Cerebellar cortex (tissue), 1 donor: ENCODE results near the gene SYCP2.

ENCODE experiments used
- DNase-seq: peaks from one replicate; pipeline ENCODE4 v3.0.0-alpha.2; 2015; ENCODE audit warnings: low spot score

The SYCP2 gene

DNA sequence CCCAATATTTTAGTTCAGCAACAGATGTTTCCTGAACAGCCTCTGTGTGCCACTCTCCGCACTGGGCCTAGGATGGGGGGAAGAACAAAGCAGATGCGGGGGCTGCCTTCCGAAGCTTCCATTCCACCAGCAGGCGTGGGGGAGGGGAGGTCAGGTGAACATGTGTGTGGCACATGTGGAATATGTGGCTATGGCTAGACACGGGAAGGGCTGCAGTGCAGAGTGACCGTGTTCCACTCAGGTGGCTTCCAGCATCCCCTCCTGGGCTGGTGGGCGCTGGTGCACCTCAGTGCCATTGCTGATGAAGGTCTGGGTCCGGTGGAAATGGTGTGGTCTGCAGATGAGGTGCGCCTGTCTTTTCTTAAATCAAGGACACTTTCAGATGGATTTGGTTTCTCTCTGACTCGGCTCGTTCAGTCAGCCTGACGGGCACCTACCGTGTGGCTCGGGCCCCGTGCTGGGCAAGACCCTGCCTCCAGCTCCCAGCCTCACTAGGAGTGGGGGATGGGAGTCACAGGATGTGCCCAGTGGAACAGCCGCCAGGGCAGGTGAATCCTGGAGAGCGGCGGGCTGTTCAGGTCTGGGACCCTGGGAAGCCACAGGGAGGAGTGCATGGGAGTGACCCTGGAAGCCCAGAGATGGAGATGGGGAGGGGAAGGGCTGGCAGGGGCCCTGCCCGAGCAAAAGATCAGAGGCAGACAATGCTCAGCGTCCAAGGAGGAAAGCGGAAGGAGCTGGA lies 111.0 kb downstream of the SYCP2 start:
- no peak for DNase-seq

GRCh38 chr20:59821788-59822187 lies 111.6 kb downstream of the SYCP2 start:
- no peak for DNase-seq

DNA sequence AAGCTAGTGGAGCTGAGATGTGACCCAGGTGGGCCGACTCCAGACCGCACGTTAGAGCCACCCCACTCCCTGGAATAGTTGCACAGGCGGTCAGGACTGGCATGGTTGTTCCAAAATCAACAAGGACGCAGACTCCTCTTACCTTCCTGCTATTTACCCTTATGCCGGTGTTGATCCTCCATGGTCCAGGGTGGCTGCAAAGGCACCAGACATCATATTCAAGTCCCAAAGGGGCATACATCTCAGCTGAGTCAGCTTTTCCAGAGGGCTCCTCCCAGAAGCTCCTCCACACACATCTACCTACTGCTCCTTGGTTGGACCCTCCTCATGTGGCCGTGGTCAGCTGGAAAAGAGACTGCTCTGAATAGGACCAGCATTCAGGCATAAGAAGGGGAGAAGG lies 112.2 kb downstream of the SYCP2 start:
- DNase-seq: no peak

- DNase-seq: peak; percentile 94
Observed at GRCh38 chr20:59820204-59821041, 113.0 kb downstream of the SYCP2 start.

DNA sequence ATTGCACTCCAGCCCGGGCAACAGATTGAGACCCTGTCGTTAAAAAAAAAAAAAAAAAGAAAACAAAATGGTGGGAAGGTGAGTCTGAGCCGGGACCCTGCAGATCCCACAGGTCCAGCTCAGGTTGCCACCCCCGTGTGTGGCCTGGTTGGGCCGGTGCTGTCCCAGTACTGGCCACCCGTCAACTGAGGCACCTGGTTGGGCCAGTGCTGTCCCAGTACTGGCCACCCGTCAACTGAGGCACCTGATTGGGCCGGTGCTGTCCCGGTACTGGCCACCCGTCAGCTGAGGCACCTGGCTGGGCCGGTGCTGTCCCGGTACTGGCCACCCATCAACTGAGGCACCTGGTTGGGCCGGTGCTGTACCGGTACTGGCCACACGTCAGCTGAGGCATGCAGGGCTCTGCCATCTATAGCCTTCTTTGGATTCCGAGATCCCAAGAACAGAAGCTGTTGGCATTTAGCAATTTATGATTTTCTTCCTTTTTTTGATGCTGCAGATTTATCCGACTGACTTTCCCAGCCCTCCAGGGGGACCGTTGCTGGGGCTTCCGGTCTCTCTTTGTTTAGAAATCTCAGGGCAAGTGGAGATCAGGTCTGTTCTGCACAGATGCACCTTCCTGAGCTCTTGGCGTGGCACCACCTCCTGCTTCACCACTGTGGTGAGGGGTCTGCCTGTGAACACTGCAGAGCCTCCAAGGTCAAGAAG lies 113.8 kb downstream of the SYCP2 start:
- no peak for DNase-seq

GRCh38 chr20:59818911-59819310 lies 114.5 kb downstream of the SYCP2 start:
- no peak for DNase-seq

DNA sequence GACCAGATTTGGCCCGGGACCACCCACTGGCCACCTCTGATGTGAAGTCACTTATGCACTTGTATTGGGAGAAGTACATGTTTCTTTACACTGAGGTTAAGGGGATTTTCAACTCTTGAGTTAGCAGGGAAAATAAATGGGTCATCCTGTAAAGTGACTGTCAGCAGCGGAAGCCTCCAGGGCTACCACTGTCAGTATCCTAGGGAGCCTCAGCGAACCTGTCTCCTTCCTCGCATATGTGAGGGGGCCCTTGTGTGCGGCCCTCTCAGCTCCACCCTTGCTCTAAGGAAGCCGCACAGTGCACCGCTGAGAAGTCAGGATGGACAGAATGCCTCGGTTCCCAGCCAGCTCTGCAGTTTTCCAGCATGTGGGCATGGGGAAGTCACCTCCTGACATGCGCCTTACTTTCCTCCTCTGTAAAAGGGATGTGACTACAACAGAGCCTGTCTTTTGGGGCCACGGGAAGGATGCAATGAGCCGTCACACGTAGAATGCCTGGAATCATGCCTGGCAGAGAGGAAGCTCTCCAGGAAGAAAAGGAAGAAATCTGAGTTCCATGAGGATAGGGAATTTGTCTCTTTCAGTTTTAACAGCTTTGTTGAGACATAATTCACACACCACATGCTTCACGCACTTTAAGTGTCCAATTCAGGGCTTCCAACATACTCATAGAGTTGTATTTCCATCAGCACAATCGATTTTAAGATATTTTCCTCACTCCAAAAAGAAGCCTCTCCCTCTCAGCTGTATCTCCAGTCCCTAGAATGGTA lies 115.4 kb downstream of the SYCP2 start:
- DNase-seq: no peak

DNA sequence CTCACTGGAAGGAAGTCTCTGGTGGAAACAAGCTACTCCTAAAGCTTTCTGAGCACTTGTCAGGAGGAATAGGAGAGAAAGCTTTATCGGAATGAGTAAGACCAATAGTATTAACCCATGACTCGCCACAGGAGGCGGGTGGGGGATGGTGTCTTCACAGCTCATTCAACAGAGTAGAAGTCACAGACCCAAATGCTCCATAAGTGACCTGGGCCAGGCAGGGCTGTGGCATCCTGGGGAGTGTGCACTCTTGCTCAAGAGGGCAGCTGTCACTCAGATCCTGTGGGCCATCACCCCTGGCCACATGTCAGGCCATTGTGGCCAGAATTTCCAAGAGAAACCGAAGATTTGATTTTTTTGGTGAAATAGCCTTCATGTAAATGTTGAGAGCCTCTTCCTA lies 116.0 kb downstream of the SYCP2 start:
- DNase-seq: no peak

DNA sequence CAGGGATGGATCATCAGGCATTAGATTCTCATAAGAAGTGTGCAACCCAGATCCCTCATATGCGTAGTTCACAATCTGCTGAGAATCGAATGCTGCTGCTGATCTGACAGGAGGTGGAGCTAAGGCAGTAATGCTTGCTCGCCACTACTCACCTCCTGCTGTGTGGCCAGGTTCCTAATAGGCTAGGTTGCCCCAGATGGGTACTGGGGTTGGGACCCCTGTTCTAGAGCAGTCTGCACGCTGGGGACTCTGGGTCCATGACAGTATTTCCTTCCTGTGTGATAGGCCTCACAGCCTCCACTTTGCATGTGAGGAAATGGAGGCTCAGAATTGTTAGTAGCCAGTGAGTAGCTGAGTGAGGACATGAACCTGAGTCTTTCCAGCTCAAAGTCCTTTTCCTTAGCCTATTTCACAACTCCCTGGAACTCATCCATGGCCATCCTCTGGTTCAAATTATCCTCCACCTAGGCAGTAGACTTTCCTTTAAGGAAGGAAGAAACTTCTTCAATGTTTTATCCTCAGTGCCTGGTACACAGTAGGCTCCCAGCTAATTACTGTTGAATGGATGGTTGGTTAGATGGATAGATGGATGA lies 117.2 kb downstream of the SYCP2 start:
- DNase-seq: no peak

GRCh38 chr20:59814840-59815340 lies 118.5 kb downstream of the SYCP2 start:
- DNase-seq: no peak

- DNase-seq: no peak
Observed at GRCh38 chr20:59813948-59814839, 119.2 kb downstream of the SYCP2 start.
